Measurements from ENCODE around the gene RELCH. TPM values are rescaled to one million over a fixed set of nuclear protein-coding genes. Genes with fewer than 3 reads are reported as not detected.

Gene RELCH
- total and polyA plus RNA-seq, 2 of the 13 experiments (the other 11 are each of a cell fraction or from before 2014, with no cell fraction given) = 5.6 to 31.7 TPM

DNA sequence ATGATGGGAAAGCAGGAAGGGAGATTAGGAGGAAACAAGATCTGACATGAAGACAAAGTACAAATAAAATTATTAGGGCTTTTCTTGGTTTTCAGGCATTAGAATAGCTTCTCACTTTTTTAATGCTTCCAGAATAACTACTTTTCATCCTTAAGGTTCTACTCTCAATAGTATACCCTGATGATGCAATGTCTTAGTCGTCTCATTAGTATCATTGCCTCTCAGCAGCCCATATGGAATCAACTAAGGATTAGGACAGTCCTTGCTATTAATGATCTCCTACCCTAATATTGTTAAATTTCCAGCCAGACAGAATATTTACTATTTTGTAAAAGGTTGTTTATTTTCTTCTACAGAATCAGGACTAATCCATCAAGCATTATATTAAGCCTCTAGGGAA is 55.9 kb downstream of the RELCH start:
- H3K4me3 ChIP-seq (replicated peaks in 1 of 3; ENCODE audit: insufficient read depth in 1 of 3, low read depth in 2 of 3, low read length in 3 of 3) = no peak overlapping the region
- H3K27ac ChIP-seq (ENCODE audit: extremely low read length, insufficient read depth, low read length) = no peak overlapping the region
- intact Hi-C loops (cut with micrococcal nuclease; ENCODE audit: unreplicated experiment) (no loop called here), in situ Hi-C loops (cut with HindIII; ENCODE audit: extremely low pct_ligation_motif_present, low pct_unique_long_range_greater_than_20kb) (loop anchor here (5.0 kb wide), 1 partner anchor 56 kb away; the partner anchor contains the start of genes PIGN and RELCH)
- no peaks in the 10 kb centered on the region for H3K4me1 ChIP-seq (ENCODE audit: insufficient read depth, low read length)
- no peak overlapping the region for H2AFZ ChIP-seq (ENCODE audit: low read length)
- no peaks in the 10 kb centered on the region for H4K20me1 ChIP-seq (ENCODE audit: insufficient read depth, low read length)
- ATAC-seq (no peak), DNase-seq (ENCODE audit: low spot score) (no peak), FAIRE-seq (no peak)
- H3K9me3 ChIP-seq (ENCODE audit: low read length) = no peaks in the 10 kb centered on the region
- WGBS (ENCODE audit: low lambda C conversion rate) = 96% methylated on average over 1 of the region's 1 CpG
- H3K36me3 ChIP-seq (replicated peaks in 1 of 2; ENCODE audit: control insufficient read depth in 1 of 2, insufficient read depth in 2 of 2, low read length in 2 of 2) = peaks cover 0 to 19% of the 10 kb centered on the region in 2 experiments; a peak in 4 of 5 replicates
- H3K4me2 ChIP-seq (ENCODE audit: low read depth, low read length) = no peak overlapping the region
- H3K27me3 ChIP-seq (ENCODE audit: control insufficient read depth in 1 of 2, insufficient read depth in 2 of 2, low read length in 2 of 2) = no peaks in the 10 kb centered on the region
- BruUV-seq (replicated peaks) = no TSS peak
- no peaks in the 10 kb centered on the region for H3K79me2 ChIP-seq (ENCODE audit: insufficient read depth, low read length)
- 0 out of 2 replicates have a peak, but pooled peaks have one; percentile 20 for TF ChIP-seq CEBPB (IDR thresholded peaks at IDR 0.05; ENCODE audit: borderline replicate concordance, low read depth, low read length)
- TF ChIP-seq ZNF512 (CRISPR knock-in tag; IDR thresholded peaks at IDR 0.05) = no peak
- TF ChIP-seq, protein P1, sequence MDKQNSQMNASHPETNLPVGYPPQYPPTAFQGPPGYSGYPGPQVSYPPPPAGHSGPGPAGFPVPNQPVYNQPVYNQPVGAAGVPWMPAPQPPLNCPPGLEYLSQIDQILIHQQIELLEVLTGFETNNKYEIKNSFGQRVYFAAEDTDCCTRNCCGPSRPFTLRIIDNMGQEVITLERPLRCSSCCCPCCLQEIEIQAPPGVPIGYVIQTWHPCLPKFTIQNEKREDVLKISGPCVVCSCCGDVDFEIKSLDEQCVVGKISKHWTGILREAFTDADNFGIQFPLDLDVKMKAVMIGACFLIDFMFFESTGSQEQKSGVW (CRISPR knock-in tag; IDR thresholded peaks at IDR 0.05; ENCODE audit: borderline replicate concordance) = no peak
- TF ChIP-seq ZNF225 (CRISPR knock-in tag; IDR thresholded peaks at IDR 0.05) = no peak
- TF ChIP-seq, protein P2, sequence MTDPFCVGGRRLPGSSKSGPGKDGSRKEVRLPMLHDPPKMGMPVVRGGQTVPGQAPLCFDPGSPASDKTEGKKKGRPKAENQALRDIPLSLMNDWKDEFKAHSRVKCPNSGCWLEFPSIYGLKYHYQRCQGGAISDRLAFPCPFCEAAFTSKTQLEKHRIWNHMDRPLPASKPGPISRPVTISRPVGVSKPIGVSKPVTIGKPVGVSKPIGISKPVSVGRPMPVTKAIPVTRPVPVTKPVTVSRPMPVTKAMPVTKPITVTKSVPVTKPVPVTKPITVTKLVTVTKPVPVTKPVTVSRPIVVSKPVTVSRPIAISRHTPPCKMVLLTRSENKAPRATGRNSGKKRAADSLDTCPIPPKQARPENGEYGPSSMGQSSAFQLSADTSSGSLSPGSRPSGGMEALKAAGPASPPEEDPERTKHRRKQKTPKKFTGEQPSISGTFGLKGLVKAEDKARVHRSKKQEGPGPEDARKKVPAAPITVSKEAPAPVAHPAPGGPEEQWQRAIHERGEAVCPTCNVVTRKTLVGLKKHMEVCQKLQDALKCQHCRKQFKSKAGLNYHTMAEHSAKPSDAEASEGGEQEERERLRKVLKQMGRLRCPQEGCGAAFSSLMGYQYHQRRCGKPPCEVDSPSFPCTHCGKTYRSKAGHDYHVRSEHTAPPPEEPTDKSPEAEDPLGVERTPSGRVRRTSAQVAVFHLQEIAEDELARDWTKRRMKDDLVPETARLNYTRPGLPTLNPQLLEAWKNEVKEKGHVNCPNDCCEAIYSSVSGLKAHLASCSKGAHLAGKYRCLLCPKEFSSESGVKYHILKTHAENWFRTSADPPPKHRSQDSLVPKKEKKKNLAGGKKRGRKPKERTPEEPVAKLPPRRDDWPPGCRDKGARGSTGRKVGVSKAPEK (CRISPR knock-in tag; IDR thresholded peaks at IDR 0.05; ENCODE audit: borderline replicate concordance) = no peak
- TF ChIP-seq ZNF281 (CRISPR knock-in tag; IDR thresholded peaks at IDR 0.05; ENCODE audit: borderline replicate concordance) = no peak
- no peak for TF ChIP-seq ZIK1 (CRISPR knock-in tag; IDR thresholded peaks at IDR 0.05; ENCODE audit: borderline replicate concordance, low read depth)
- TF ChIP-seq PAF1 (CRISPR knock-in tag; IDR thresholded peaks at IDR 0.05) = no peak
- H3K9ac ChIP-seq (ENCODE audit: insufficient read depth, low read depth, low read length) = no peak overlapping the region
- ChIA-PET POLR2A (no interaction called here), CTCF (ENCODE audit: low intra/inter-chr PET ratio, low total read pairs) (no interaction called here)
